Urothelium cell line (cell line): ENCODE data around the gene RAD50.
"Not testable (repeated sequence)": the region's sequence is repeated elsewhere in the genome, so short reads cannot be mapped to it uniquely, and the experiment has no call there.

Experiments used
- DNase-seq: peaks from one replicate; pipeline ENCODE4 v3.0.0; 2011; ENCODE audit warnings: low spot score, mixed read lengths
- FAIRE-seq: peaks from 2 replicates; lab custom pipeline; 2011; peaks lifted over from hg19 to GRCh38; lab: Jason Lieb, UNC

RAD50 gene

DNA sequence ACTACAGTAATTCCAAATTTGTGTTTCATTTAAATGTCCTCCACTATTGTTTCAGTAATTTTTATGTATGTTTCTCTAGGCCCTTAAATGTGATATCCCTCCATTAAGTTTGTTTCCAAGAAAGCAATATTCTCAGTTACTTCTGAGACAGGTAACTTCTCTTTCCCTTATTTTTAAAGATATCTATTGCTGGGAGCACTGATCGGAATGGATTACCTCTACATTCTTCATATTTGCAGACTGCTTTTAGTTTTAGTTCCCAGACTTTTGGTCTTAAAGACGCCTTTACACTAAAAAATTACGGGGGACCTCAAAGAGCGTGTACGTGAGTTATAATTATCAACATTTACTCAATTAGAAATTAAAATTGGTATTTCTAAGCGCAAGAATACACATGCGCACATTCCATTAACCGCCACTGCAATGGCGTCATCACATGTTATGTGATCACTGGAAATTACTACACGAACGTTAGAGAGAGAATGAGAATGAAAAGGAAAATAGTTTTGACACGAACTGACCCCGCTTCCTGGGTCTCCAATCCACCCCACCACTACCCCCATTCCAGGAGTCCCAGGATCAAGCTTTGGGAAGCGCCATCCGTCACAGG is 519 bp upstream of the RAD50 start:
- no peak for DNase-seq
- no peak for FAIRE-seq

DNA sequence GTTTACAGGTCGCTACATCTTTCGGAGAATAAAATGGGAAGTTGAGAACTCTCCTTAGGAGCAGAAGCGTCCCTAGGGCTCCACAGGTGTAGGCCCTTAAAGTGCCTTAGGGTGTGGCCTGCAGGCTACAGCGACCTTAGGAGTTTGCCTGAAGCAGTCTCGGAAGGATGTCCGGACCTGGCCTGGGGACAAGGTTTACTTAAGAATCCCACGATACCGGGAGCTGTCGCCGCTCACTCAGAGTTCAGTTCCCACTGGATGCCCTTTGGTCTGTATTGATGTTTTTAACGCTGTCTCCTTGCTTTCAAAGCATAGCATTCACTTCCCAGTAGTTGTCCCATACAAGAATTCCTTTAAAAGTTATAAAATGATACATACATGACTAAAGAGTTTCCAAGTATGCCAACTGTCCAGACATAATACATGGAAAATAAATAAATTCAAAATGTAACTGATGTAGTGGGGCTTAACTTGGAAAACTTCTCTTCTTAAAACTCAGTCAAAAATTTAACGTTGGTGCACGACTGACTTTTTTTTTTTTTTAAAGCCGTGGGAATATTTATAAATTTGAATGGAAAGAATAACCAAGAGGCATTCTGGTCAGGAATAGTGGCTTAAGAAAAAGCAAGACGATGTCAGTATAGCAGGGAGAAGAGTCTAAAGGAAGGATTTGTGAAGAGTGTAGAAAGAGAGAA is 848 bp downstream of the RAD50 start:
- DNase-seq (peak; percentile 51), FAIRE-seq (no peak)

DNA sequence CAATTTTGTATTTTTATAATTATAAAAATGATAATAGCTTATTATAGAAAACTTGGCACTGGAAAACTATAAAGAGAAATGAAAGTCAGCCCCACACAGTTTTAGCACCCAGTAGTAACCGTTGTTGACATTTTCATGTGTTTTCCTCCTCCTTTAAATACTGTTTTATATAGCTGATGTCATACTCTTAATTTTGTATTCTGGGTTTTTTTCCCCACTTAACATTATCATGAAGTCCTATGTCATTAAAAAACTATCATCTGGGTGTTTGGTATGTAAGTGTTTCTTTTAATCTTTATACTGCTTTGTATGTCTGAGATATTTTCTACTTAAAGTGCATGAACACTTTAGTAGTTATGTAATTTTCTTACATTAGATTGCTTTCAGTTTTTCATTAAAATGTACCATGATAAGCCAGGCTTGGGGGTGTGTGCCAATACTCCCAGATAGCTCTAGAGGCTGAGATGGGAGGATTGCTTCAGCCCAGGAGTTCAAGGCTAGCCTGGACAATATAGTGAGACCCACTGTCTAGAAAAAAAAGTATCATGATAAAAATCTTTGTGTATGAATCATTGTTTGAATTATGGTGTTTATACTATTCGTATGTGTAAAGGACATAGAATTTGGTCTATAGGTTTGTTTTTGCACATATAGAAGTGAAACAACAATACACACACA is 2.7 kb downstream of the RAD50 start:
- no peak for DNase-seq
- no peak for FAIRE-seq

DNA sequence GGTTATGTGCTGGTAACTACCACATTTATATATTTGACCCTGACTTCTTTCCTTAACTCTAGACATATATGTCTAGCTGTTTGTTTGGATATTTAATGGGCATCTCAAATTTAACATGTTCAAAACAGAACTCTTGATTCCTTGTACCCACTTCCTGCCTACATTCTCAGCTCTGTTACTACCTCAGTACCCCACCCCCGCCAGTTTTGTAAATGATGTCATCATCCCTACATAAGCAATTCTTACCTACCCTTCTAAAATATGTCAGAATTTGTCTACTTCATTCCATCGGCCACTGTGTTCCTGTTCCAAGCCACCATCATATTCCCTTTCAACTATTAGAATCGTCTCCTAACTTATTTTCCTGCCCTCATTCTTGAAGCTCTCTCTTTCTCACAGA is 4.8 kb downstream of the RAD50 start:
- FAIRE-seq (no peak), DNase-seq (peak; percentile 13)

DNA sequence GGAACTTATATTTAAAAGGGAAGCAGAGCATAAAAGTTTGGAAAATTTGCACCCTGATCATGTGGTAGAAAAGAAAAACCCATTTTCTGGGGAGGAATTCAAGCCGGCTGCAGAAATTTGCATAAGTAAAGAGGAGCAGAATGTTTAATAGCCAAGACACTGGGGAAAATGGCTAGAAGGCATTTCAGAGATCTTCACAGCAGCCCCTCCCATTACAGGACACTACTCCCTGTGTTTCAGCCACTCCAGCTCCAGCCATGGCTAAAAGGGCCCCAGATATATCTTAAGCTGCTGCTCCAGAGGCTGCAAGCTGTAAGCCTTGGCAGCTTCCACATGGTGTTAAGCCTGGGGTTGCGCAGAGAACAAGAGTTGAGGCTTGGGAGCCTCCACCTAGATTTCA is 7.8 kb downstream of the RAD50 start:
- not testable (repeated sequence) for DNase-seq, FAIRE-seq

DNA sequence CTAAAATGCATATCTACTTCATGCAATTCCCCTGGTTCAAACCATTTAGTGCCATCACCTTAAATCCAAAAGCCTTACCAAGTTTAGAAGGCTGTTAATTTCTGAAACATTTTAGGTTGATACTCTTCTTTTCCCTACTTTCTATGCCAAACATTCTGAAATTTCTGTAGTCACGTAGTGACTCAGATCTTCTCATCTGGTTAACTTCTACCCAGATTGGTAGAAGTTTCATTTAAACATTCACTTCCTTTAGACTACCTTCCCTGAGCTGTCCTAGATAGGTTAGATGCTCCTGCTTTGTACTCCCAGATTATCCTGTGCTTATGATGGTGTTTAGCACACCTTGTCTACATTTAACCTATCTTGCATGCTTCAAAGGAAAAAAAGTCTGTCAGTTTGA is 9.9 kb downstream of the RAD50 start:
- FAIRE-seq (no peak), DNase-seq (no peak)

DNA sequence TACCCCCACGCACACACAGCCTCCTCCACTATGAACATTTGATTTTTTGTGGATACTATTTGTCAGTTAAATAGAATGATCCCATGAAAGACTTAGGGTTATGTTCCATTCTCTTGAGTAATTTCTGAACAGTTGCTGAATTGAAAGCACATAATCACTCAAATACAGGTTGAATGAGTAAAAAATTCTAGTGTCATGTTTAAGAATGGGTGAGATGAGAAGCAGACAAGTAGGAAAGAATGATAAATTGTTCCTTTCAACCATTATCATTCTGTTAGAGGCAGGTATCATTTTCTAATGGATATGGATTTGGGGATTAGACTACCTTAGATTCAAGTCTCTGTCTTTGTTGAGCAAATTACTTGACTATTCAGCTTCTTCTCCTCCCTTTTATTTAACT is 19.3 kb downstream of the RAD50 start:
- DNase-seq (no peak), FAIRE-seq (no peak)

DNA sequence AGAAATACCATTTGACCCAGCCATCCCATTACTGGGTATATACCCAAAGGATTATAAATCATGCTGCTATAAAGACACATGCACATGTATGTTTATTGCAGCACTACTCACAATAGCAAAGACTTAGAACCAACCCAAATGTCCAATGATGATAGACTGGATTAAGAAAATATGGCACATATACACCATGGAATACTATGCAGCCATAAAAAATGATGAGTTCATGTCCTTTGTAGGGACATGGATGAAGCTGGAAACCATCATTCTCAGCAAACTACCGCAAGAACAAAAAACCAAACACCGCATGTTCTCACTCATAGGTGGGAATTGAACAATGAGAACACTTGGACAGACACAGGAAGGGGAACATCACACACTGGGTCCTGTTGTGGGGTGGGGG is 27.8 kb downstream of the RAD50 start:
- FAIRE-seq, DNase-seq: not testable (repeated sequence)

DNA sequence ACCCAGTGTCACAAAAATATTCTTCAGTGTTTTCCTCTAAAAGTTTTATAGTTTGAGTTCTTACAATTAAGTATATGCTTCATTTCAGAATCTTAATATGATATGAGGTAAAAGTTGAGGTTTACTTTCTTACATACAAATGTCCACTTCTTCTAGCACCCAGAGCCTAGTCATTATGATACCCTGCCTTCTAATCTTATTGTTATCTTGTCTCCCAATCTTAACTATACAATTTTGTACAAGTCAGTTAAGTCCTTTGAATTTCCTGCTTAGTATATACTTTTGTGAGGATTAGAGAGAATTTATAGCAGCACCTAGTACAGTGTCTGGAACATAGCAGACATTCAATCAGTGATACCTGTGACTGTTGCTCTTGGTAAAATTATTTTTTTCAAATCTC is 29.3 kb downstream of the RAD50 start:
- FAIRE-seq = no peak
- no peak for DNase-seq

DNA sequence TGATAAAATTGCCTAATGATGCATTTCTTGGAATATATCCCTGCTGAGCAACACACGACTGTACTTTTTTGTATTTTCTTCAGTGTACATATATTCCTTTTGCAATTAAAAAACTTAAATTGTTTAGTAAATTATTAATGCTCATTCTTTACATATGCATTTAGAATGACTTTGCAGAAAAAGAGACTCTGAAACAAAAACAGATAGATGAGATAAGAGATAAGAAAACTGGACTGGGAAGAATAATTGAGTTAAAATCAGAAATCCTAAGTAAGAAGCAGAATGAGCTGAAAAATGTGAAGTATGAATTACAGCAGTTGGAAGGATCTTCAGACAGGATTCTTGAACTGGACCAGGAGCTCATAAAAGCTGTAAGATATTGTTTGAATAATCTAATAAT is 32.7 kb downstream of the RAD50 start:
- DNase-seq = no peak
- no peak for FAIRE-seq

DNA sequence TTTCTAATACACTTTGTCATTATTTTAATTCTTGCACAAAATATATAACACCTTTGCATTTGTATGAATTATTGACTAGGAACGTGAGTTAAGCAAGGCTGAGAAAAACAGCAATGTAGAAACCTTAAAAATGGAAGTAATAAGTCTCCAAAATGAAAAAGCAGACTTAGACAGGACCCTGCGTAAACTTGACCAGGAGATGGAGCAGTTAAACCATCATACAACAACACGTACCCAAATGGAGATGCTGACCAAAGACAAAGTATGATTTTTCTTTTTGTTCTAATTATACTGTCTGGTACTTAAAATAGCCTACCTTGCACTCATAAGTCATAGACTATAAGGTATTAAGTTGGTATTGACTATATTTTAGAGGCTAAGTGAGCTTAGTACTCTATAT is 34.4 kb downstream of the RAD50 start:
- FAIRE-seq = no peak
- DNase-seq = no peak

DNA sequence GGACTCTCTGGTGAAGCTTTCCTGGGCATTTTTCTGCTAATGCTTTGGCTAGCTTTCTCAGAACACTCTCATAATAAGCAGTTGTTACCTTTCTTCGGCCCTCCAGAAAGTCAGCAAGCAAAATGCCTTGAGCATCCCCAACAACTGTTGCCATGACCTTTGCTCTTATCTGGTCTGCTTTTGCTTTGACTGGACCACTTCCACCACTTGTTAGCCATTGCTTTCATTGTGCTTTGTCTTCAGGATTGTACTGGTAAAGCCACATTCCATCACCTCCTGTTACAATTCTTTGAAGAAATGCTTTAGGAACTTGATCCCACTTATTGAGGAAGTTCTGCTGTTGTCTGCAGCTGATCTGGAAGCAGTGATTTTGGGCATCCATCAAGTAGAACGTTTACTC is 35.7 kb downstream of the RAD50 start:
- FAIRE-seq (peak; percentile 61), DNase-seq (no peak)

DNA sequence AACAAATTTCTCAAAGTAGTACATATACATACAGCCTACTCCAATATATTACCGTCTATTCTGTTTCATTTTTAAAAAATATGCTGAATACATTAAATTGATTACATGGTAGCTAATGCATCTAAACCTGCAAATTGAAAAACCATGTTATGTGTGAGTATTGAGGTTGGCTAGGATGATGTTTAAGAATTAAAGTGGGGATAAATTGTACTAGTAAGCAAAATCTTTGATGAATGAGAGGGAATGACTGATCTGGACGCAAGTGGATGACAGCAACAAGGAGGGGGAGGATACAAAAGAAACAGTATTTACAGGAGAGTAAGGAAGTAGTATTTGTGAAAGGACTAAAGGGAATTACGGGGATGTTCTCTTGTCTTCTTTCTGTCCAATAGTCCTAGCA is 37.4 kb downstream of the RAD50 start:
- DNase-seq = no peak

DNA sequence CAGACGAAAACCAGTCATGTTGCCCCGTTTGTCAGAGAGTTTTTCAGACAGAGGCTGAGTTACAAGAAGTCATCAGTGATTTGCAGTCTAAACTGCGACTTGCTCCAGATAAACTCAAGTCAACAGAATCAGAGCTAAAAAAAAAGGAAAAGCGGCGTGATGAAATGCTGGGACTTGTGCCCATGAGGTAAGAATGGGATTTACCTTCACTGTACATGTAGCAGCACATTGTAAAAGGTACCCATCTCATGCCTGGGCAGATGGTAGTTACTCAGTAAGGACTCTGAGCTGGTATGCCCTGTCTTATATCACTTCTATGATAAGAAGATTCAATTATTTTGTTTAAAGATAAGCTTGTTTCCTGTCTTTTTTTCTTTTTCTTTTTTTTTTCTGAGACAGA is 38.8 kb downstream of the RAD50 start:
- DNase-seq = no peak
- no peak for FAIRE-seq

More for the DNA sequence above, 37.4 kb downstream of the RAD50 start:
- FAIRE-seq = no peak

DNA sequence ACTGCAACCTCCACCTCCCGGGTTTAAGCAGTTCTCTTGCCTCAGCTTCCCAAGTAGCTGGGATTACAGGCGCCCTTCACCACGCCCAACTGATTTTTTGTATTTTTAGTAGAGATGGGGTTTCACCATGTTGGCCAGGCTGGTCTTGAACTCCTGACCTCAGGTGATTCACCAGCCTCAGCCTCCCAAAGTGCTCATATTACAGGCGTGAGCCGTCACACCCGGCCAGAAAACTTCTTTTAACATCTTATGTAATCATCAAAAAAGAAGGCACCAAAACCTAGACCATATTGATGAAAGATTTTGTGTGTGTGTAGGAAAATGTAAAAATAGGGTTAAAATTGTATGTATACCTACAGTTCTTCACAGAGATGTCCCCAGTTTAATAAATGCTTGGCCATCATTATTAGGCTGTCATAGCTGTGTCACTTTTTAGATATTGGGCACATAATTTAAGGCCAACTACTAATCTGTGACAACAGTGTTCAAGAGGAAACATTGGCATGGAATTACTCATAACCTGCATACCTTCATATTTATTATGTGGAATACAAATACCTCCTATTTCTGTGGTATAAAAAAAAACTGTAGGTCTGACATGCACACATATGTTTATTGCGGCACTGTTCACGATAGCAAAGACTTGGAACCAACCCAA is 44.4 kb downstream of the RAD50 start:
- DNase-seq (no peak), FAIRE-seq (no peak)

DNA sequence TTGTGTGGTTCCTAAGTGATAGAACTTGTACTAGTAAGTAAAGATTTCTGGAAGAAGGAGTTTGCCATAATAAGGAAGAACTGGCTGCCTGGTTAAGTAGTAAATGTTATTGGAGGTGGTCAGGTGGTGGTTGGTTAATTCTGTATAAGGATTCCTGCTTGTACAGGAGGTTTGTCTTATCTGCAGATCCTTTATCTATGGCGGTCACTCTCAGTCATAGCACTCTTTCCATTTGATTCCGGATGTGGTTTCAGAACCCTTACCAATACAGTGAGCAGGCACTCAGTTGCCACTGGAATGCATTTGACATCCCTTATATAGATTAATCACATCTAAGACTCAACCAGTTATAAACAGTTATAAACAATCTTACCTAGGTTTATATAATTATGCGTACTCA is 50.3 kb downstream of the RAD50 start:
- FAIRE-seq (no peak), DNase-seq (no peak)

DNA sequence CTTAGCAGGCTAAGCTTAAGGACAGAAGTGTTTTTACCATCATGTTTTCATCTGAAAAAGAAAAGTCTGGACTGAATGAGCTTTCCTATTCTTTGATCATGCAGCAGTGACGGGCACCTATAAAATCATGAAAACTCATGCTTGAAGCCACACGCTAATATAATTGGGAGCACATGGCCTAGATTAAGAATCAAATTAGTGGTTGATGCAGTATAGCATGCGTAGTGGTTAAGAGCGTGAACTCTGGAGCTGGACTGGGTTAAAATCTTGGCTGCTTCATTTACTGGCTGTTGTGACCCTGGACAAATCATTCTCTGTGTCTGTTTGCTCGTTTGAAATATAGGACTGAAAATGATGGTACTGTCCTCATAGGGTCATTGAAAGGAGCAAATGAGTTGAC is 51.3 kb downstream of the RAD50 start:
- FAIRE-seq (no peak), DNase-seq (no peak)

DNA sequence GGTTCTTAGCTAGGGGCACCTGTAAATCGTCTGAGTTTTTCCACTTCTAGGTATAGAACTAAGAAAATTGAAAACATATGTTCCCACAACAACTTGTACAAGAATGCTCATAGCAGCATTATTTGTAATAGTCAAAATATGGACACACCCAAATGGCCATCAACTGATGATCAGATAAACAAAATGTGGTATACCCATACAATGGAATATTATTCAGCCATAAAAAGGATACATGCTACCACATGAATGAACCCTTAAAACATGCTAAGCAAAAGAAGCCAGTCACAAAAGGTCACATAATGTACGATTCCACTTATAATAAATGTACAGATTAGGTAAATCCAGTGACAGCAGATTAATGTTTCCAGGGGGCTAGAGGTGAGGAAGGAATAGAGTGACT is 55.2 kb downstream of the RAD50 start:
- no peak for FAIRE-seq
- no peak for DNase-seq

DNA sequence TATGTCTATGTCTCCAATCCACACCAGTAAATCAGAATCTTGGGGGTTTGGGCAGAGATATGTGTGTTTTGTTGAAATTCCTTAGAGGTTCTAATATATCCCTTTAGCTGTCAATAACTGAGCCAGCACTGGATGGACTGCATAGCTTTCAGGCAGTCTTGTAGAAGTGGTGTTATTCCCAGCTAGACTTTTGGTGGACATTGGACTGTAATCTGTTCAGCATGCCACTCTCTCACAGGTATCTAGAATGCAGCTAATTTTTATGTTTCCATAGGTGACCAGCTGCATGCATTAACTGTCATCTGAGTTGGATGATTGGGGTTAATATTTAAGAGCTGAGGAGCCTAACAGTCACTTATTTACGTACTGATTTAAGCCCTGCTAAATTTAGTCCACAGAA is 56.1 kb downstream of the RAD50 start:
- DNase-seq (no peak), FAIRE-seq (no peak)

DNA sequence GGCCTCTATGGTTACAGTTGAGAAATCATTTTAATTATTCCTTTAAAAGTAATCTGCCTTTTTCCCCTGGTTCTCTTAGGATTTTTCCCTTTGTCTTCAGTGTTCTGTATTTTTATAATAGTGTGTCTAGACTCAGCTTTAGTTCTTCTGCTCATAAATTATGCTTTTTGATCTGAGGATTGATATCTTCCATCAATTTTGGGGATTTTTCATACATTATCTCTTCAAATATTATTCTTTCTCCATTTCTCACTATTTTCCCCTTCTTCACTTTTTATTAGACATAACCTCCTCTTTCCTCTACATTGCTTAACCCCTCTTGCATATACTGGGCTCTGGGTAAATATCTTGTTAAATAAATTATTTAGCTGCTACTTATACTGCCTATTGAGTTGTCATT is 64.9 kb downstream of the RAD50 start:
- DNase-seq (no peak), FAIRE-seq (no peak)

DNA sequence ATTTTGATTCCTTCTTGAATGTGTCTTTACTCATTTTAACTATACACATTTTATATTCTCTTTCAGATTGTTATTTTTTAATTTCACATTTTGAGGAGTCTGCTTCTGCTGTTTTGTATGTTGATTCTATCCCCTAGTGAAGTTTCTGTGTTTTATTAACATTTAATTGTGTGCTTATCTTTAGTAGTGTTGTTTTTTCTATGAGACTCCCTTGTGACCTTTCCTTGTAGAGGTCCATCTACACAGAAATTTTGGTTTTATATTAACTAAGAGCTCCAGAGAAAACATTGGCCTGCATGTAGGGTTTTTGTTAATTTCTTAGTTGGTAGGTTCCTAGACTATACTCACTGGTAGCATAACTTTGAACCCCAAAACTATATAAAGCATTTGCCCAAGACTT is 65.8 kb downstream of the RAD50 start:
- DNase-seq (no peak), FAIRE-seq (no peak)

DNA sequence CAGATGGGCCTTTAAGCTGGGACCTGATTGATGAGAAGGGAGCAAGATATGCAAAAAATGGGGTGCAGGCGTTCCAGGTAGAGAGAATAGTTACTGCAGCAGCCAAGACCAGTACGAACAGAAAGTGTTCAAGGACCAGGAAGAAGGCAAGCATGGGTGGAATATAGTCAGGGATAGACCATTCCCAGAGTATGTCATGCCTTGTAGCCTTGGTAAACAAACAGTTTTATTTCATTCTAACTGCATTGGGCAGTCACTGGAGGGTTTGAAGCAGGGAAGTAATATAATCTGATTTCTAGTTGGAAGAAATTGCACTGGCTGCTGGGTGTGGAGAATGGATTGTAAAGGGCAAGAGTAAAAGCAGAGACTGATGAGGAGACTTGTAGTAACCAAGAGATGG is 70.7 kb downstream of the RAD50 start:
- FAIRE-seq (no peak), DNase-seq (no peak)
